ENCODE results near the gene PLEKHN1. TPM values are rescaled to one million over a fixed set of nuclear protein-coding genes. Genes with fewer than 3 reads are reported as not detected.
A peak's percentile ranks its signal among the peaks of the same experiment; 100 is the strongest.

PLEKHN1 gene
- 0.60 and 0.72 TPM in 2 replicates for total RNA-seq
- 2.4 and 5.6 TPM in 2 replicates for polyA plus RNA-seq

- 23% methylated on average over 22 of the region's 31 CpGs for WGBS (ENCODE audit: low lambda C conversion rate, missing lambda C conversion rate)
- Histone ChIP-seq H3K9me2 (replicated peaks; ENCODE audit: insufficient read depth) (no peaks in the 10 kb centered on the region), H2AFZ (peak within 1 kb of the TSS; percentile 77), H3K4me3 (peak within 1 kb of the TSS; percentile 48), H3K9me3 (ENCODE audit: low read depth) (no peaks in the 10 kb centered on the region), H3K4me1 (ENCODE audit: insufficient read depth) (peaks cover 13% of the 10 kb centered on the region), H4K20me1 (ENCODE audit: insufficient read depth, poor library complexity, severe bottlenecking) (no peaks in the 10 kb centered on the region), H3K79me2 (no peaks in the 10 kb centered on the region), H3K4me2 (peak within 1 kb of the TSS; percentile 99), H3K36me3 (replicated peaks; ENCODE audit: insufficient read depth, low read depth) (no peaks in the 10 kb centered on the region), H3K27me3 (peaks cover 4% of the 10 kb centered on the region), H3K27ac (peak within 1 kb of the TSS; percentile 91)
- peak; percentile 64 for DNase-seq (ENCODE audit: low spot score)
- TF ChIP-seq EZH2phosphoT487 (IDR thresholded peaks at IDR 0.05; ENCODE audit: low read depth, severe bottlenecking, unreplicated experiment) (no peak), EZH2 (IDR thresholded peaks at IDR 0.05; ENCODE audit: borderline replicate concordance) (no peak)
- TF ChIP-seq, protein P1, sequence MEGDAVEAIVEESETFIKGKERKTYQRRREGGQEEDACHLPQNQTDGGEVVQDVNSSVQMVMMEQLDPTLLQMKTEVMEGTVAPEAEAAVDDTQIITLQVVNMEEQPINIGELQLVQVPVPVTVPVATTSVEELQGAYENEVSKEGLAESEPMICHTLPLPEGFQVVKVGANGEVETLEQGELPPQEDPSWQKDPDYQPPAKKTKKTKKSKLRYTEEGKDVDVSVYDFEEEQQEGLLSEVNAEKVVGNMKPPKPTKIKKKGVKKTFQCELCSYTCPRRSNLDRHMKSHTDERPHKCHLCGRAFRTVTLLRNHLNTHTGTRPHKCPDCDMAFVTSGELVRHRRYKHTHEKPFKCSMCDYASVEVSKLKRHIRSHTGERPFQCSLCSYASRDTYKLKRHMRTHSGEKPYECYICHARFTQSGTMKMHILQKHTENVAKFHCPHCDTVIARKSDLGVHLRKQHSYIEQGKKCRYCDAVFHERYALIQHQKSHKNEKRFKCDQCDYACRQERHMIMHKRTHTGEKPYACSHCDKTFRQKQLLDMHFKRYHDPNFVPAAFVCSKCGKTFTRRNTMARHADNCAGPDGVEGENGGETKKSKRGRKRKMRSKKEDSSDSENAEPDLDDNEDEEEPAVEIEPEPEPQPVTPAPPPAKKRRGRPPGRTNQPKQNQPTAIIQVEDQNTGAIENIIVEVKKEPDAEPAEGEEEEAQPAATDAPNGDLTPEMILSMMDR (IDR thresholded peaks at IDR 0.05; ENCODE audit: poor library complexity), result no peak
Observed at GRCh38 chr1:966135-966703, at the start of gene PLEKHN1. Gene PLEKHN1, plus strand, starts transcription at chr1:966482. Its CDS starts 50 bp downstream, at chr1:966532.

GRCh38 chr1:917076-917459 is 49.2 kb upstream of the PLEKHN1 start:
- Histone ChIP-seq H3K4me2 (peak overlapping the region; percentile 49), H3K36me3 (replicated peaks; ENCODE audit: insufficient read depth, low read depth) (no peaks in the 10 kb centered on the region), H2AFZ (no peak overlapping the region), H3K4me1 (ENCODE audit: insufficient read depth) (peaks cover 35% of the 10 kb centered on the region), H3K27me3 (peaks cover 34% of the 10 kb centered on the region), H3K9me3 (ENCODE audit: low read depth) (no peaks in the 10 kb centered on the region), H3K4me3 (no peak overlapping the region), H4K20me1 (ENCODE audit: insufficient read depth, poor library complexity, severe bottlenecking) (no peaks in the 10 kb centered on the region), H3K79me2 (no peaks in the 10 kb centered on the region), H3K27ac (no peak overlapping the region), H3K9me2 (replicated peaks; ENCODE audit: insufficient read depth) (no peaks in the 10 kb centered on the region)
- TF ChIP-seq, protein P1 (IDR thresholded peaks at IDR 0.05; ENCODE audit: poor library complexity), result no peak
- TF ChIP-seq EZH2phosphoT487 (IDR thresholded peaks at IDR 0.05; ENCODE audit: low read depth, severe bottlenecking, unreplicated experiment) (no peak), EZH2 (IDR thresholded peaks at IDR 0.05; ENCODE audit: borderline replicate concordance) (no peak)
- WGBS (ENCODE audit: low lambda C conversion rate, missing lambda C conversion rate), result 38% methylated on average over 7 of the region's 7 CpGs
- no peak for DNase-seq (ENCODE audit: low spot score)

- WGBS (ENCODE audit: low lambda C conversion rate, missing lambda C conversion rate), result 60% methylated on average over 22 of the region's 22 CpGs
- Histone ChIP-seq H3K4me2 (peak overlapping the region; percentile 49), H2AFZ (no peak overlapping the region), H3K27ac (no peak overlapping the region), H3K27me3 (peaks cover 39% of the 10 kb centered on the region), H4K20me1 (ENCODE audit: insufficient read depth, poor library complexity, severe bottlenecking) (no peaks in the 10 kb centered on the region), H3K9me2 (replicated peaks; ENCODE audit: insufficient read depth) (no peaks in the 10 kb centered on the region), H3K79me2 (no peaks in the 10 kb centered on the region), H3K4me3 (no peak overlapping the region), H3K36me3 (replicated peaks; ENCODE audit: insufficient read depth, low read depth) (no peaks in the 10 kb centered on the region), H3K9me3 (ENCODE audit: low read depth) (no peaks in the 10 kb centered on the region), H3K4me1 (ENCODE audit: insufficient read depth) (peaks cover 33% of the 10 kb centered on the region)
- no peak for DNase-seq (ENCODE audit: low spot score)
- TF ChIP-seq EZH2phosphoT487 (IDR thresholded peaks at IDR 0.05; ENCODE audit: low read depth, severe bottlenecking, unreplicated experiment) (no peak), EZH2 (IDR thresholded peaks at IDR 0.05; ENCODE audit: borderline replicate concordance) (no peak)
- TF ChIP-seq, protein P1 (IDR thresholded peaks at IDR 0.05; ENCODE audit: poor library complexity), result no peak
Observed at GRCh38 chr1:917466-918091, 48.7 kb upstream of the PLEKHN1 start.

All from hepatocyte (in vitro differentiated cells).